Esophagus (tissue), 2 donors: ENCODE measurements around the gene TMOD1. TPM values are rescaled to one million over a fixed set of nuclear protein-coding genes. Genes with fewer than 3 reads are reported as not detected.
"Not testable (repeated sequence)": the region's sequence is repeated elsewhere in the genome, so short reads cannot be mapped to it uniquely, and the experiment has no call there.

Experiments used
- H3K27ac ChIP-seq, 2 donors: one replicate each; pipeline ENCODE4 v1.5.1; 2013; ENCODE audit warnings: low read depth in 2 of 2, mild to moderate bottlenecking in 2 of 2, inconsistent platforms in 1 of 2, low read length in 1 of 2, moderate library complexity in 1 of 2
- H3K27me3 ChIP-seq, 2 donors: one replicate each; pipeline ENCODE4 v1.6.1; 2013; ENCODE audit warnings: low read length in 2 of 2, control low read depth in 1 of 2, mild to moderate bottlenecking in 1 of 2; ENCODE audit not compliant: insufficient read depth in 2 of 2, control insufficient read depth in 1 of 2
- H3K36me3 ChIP-seq, 2 donors: one replicate each; pipeline ENCODE4 v1.6.1; 2013; ENCODE audit warnings: low read length in 1 of 2; ENCODE audit not compliant: control insufficient read depth in 2 of 2, insufficient read depth in 2 of 2
- H3K4me1 ChIP-seq, 2 donors: one replicate each; pipeline ENCODE4 v1.6.1; 2013; ENCODE audit warnings: low read length in 1 of 2; ENCODE audit not compliant: control insufficient read depth in 2 of 2, insufficient read depth in 2 of 2
- H3K4me3 ChIP-seq, 2 donors: one replicate each; pipeline ENCODE4 v1.5.1; 2013; ENCODE audit warnings: low read length in 2 of 2, mild to moderate bottlenecking in 2 of 2, low read depth in 1 of 2, moderate library complexity in 1 of 2
- H3K9me3 ChIP-seq, 2 donors: one replicate each; pipeline ENCODE4 v1.6.1; 2013; ENCODE audit warnings: mild to moderate bottlenecking in 2 of 2, low read depth in 1 of 2, low read length in 1 of 2, moderate library complexity in 1 of 2; ENCODE audit not compliant: control insufficient read depth in 2 of 2, insufficient read depth in 1 of 2
- WGBS, 2 donors: extraction: QIAGEN DNeasy Blood & Tissue Kit; methylation state at CpG; one replicate each; pipeline ENCODE4 v1.1.7; 2013; 5-methylcytosine and 5-hydroxymethylcytosine counted together
- polyA plus RNA-seq, 2 donors: library from polyadenylated mRNA; stranded (reverse); fragments of 200-250 nt; gene quantifications; one replicate each; pipeline ENCODE4 v1.2.3, GENCODE V29; 2013
- donor health status: healthy with polysubstance abuse.
- donor health status: Bipolar disorder and iron deficiency.

TMOD1 gene
- polyA plus RNA-seq, 2 donors, result 3.2 to 7.1 TPM

GRCh38 chr9:97567894-97568202 lies 66.4 kb downstream of the TMOD1 start:
- Histone ChIP-seq H3K4me3 (no peak overlapping the region), H3K9me3 (no peaks in the 10 kb centered on the region), H3K27me3 (no peaks in the 10 kb centered on the region), H3K27ac (no peak overlapping the region), H3K4me1 (peaks cover 2 to 12% of the 10 kb centered on the region in 2 donors), H3K36me3 (no peaks in the 10 kb centered on the region)
- WGBS, 2 donors, result 64 to 65% methylated on average over 4 of the region's 4 CpGs

DNA sequence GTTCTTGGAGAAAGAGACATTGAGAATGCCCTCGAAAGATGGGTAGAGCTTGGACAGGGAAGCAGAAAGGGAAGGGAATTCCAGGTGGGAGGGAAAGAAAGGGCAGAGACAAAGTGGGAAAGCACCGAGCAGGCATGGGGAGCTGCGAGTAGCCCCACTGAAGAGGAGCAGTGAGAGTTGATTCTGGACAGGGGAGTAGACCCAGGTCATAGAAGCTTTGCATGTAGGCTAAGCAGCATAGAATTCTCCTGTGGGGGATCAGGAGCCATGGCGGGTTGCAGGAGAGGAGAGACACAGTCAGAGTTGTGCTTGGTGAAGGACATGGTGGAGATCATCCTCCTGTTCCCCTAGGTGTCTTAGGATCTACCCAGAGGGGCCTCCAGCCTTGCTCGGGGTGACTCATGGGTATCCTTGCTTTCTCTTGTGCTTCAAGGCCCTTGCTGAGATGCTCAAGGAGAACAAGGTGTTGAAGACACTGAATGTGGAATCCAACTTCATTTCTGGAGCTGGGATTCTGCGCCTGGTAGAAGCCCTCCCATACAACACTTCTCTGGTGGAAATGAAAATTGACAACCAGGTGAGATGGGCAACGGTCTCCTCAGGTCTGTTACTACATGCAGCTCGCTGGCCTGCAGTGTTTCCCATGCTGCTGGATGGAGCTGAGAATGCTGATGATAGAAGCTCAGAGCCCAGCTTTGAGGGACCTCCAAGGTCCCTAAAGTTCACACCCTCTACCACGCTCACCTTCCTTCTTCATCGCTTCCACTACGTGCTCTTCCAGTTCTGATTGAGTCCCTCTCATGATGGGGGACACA lies 67.2 kb downstream of the TMOD1 start:
- H3K9me3 ChIP-seq, result no peaks in the 10 kb centered on the region
- 90 to 91% methylated on average over 11 of the region's 11 CpGs for WGBS, 2 donors
- peaks cover 2 to 9% of the 10 kb centered on the region in 2 donors for H3K4me1 ChIP-seq
- no peaks in the 10 kb centered on the region for H3K36me3 ChIP-seq
- H3K27ac ChIP-seq, result no peak overlapping the region
- H3K4me3 ChIP-seq, result no peak overlapping the region
- H3K27me3 ChIP-seq, result no peaks in the 10 kb centered on the region

- Histone ChIP-seq H3K27ac (no peak overlapping the region), H3K4me1 (peaks cover 2 to 4% of the 10 kb centered on the region in 2 donors), H3K4me3 (no peak overlapping the region), H3K27me3 (no peaks in the 10 kb centered on the region), H3K36me3 (no peaks in the 10 kb centered on the region), H3K9me3 (no peaks in the 10 kb centered on the region)
- WGBS, 2 donors, result 82 to 86% methylated on average over 6 of the region's 6 CpGs
Observed at GRCh38 chr9:97570899-97571298, 69.4 kb downstream of the TMOD1 start.

- Histone ChIP-seq H3K27ac (no peak overlapping the region), H3K9me3 (no peaks in the 10 kb centered on the region), H3K27me3 (no peaks in the 10 kb centered on the region), H3K36me3 (no peaks in the 10 kb centered on the region), H3K4me1 (peaks cover 2 to 4% of the 10 kb centered on the region in 2 donors), H3K4me3 (no peak overlapping the region)
- 77 to 81% methylated on average over 1 of the region's 1 CpG for WGBS, 2 donors
Observed at GRCh38 chr9:97571664-97572063, 70.2 kb downstream of the TMOD1 start.

DNA sequence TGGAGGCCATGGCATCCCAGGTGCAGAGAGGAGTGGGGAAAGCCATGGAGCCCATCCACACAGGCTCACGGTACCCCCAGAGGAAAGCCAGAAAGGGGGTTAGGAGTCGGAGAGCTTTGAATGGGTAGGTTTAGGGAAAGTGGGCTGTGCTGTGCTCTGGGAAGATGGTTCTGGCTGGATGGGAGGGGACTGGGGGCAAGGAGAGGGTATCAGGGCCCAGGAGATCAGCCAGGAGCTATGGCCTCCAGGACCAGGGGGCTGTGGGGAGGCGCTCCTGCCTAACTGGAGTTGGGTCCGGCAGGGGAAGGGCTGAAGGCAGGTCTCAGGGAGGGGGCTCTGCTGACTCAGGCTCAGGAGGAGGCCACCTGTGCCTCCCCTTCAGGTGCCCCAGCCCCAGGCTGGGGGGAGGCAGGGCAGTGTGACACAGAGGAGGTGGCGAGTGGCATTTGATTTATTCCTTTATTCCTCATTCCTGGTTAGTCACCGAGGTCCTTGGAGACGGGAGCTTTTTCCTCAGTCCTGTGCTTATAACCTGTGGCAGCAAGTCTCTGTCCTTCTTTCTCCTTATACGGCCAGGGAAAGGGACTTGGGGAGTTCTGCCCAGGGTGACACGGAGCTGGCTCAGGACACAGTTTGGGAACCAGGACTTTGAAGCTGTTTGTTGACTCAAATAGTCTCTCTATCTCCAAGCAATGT lies 70.9 kb downstream of the TMOD1 start:
- Histone ChIP-seq H3K9me3 (no peaks in the 10 kb centered on the region), H3K27me3 (no peaks in the 10 kb centered on the region), H3K36me3 (no peaks in the 10 kb centered on the region), H3K4me3 (no peak overlapping the region), H3K4me1 (peaks cover 2% of the 10 kb centered on the region in 2 donors), H3K27ac (no peak overlapping the region)
- WGBS, 2 donors, result 83 to 88% methylated on average over 9 of the region's 9 CpGs

- H3K36me3 ChIP-seq, result no peaks in the 10 kb centered on the region
- no peak overlapping the region for H3K27ac ChIP-seq
- H3K4me3 ChIP-seq, result no peak overlapping the region
- no peaks in the 10 kb centered on the region for H3K9me3 ChIP-seq
- peaks cover 2% of the 10 kb centered on the region in 2 donors for H3K4me1 ChIP-seq
- WGBS, 2 donors, result 85 to 87% methylated on average over 6 of the region's 6 CpGs
- H3K27me3 ChIP-seq, result no peaks in the 10 kb centered on the region
Observed at GRCh38 chr9:97572892-97573365, 71.5 kb downstream of the TMOD1 start.

GRCh38 chr9:97573482-97574073 lies 72.1 kb downstream of the TMOD1 start:
- no peaks in the 10 kb centered on the region for H3K36me3 ChIP-seq
- no peak overlapping the region for H3K27ac ChIP-seq
- no peaks in the 10 kb centered on the region for H3K27me3 ChIP-seq
- H3K9me3 ChIP-seq, result no peaks in the 10 kb centered on the region
- H3K4me3 ChIP-seq, result no peak overlapping the region
- WGBS, 2 donors, result 76 to 81% methylated on average over 5 of the region's 5 CpGs
- H3K4me1 ChIP-seq, result peaks cover 0 to 2% of the 10 kb centered on the region in 2 donors

- H3K4me1 ChIP-seq, H3K27me3 ChIP-seq, H3K9me3 ChIP-seq, H3K36me3 ChIP-seq, H3K27ac ChIP-seq, H3K4me3 ChIP-seq: not testable (repeated sequence)
- WGBS, 2 donors, result 94 to 95% methylated on average over 30 to 47 of the region's 47 CpGs
Observed at GRCh38 chr9:97574101-97574571, 72.7 kb downstream of the TMOD1 start.

GRCh38 chr9:97574921-97575672 lies 73.6 kb downstream of the TMOD1 start:
- H3K36me3 ChIP-seq, H3K4me1 ChIP-seq, H3K9me3 ChIP-seq, H3K4me3 ChIP-seq, H3K27me3 ChIP-seq, H3K27ac ChIP-seq: not testable (repeated sequence)
- 82 to 84% methylated on average over 21 of the region's 21 CpGs for WGBS, 2 donors
